Neural cell (in vitro differentiated cells): ENCODE measurements around the gene C11orf21. TPM values are rescaled to one million over a fixed set of nuclear protein-coding genes. Genes with fewer than 3 reads are reported as not detected.

Experiments
- H2AFZ ChIP-seq: fragments of 200-600, 300-800 bp; sonication (generic), shearing (Covaris generic); 2 replicates; pipeline ENCODE4 v1.6.0; 2014; ENCODE audit warnings: low read depth, mild to moderate bottlenecking, antibody characterized with exemption, low read length, moderate library complexity
- H3F3A ChIP-seq: fragments of 200-600 bp; shearing (Covaris generic); 2 replicates; pipeline ENCODE4 v1.6.1; 2016; ENCODE audit warnings: mild to moderate bottlenecking, moderate library complexity, mixed read lengths, antibody characterized with exemption, low read length; ENCODE audit not compliant: insufficient read depth, poor library complexity, severe bottlenecking
- H3K27ac ChIP-seq: fragments of 200-600, 300-800 bp; sonication (generic), shearing (Covaris generic); 2 replicates; pipeline ENCODE4 v1.5.1; 2014; ENCODE audit warnings: mild to moderate bottlenecking, low read length, moderate library complexity
- H3K27me3 ChIP-seq: fragments of 300-800, 200-600 bp; sonication (generic), shearing (Covaris generic); 2 replicates; pipeline ENCODE4 v1.6.0; 2014; ENCODE audit warnings: mild to moderate bottlenecking, low read depth, low read length, moderate library complexity; ENCODE audit not compliant: insufficient read depth
- H3K36me3 ChIP-seq: fragments of 300-800, 200-600 bp; sonication (generic), shearing (Covaris generic); 2 replicates; pipeline ENCODE4 v1.5.1; 2014; ENCODE audit warnings: mild to moderate bottlenecking, antibody characterized with exemption, low read length, moderate library complexity; ENCODE audit not compliant: insufficient read depth
- H3K4me2 ChIP-seq: fragments of 300-800, 200-600 bp; sonication (generic), shearing (Covaris generic); 2 replicates; pipeline ENCODE4 v1.6.0; 2014; ENCODE audit warnings: mild to moderate bottlenecking, low read length
- H3K4me3 ChIP-seq: fragments of 300-800, 200-600 bp; sonication (generic), shearing (Covaris generic); 2 replicates; pipeline ENCODE4 v1.5.1; 2014; ENCODE audit warnings: mild to moderate bottlenecking, low read length, moderate library complexity
- H3K79me2 ChIP-seq: fragments of 200-600 bp; shearing (Covaris generic); replicated peaks from 2 replicates; pipeline ENCODE4 v1.6.0; 2014; ENCODE audit warnings: mild to moderate bottlenecking, low read length, moderate library complexity; ENCODE audit not compliant: insufficient read depth
- H3K9ac ChIP-seq: fragments of 300-800, 200-600 bp; sonication (generic), shearing (Covaris generic); 2 replicates; pipeline ENCODE4 v1.6.1; 2016; ENCODE audit warnings: mild to moderate bottlenecking, low read length, mixed read lengths
- H3K9me2 ChIP-seq: fragments of 200-600 bp; shearing (Covaris generic); 2 replicates; pipeline ENCODE4 v1.6.1; 2016; ENCODE audit warnings: mild to moderate bottlenecking, low read length, mixed read lengths; ENCODE audit not compliant: insufficient read depth
- H3K9me3 ChIP-seq: fragments of 200-600, 300-800 bp; sonication (generic), shearing (Covaris generic); 2 replicates; pipeline ENCODE4 v1.6.1; 2016; ENCODE audit warnings: mild to moderate bottlenecking, mixed run types, low read length, moderate library complexity, mixed read lengths
- H4K20me1 ChIP-seq: fragments of 200-600 bp; shearing (Covaris generic); 2 replicates; pipeline ENCODE4 v1.6.1; 2016; ENCODE audit warnings: mild to moderate bottlenecking, mixed run types; ENCODE audit not compliant: insufficient read depth
- CTCF ChIP-seq: fragments of 450-650 bp; IDR thresholded peaks from 2 replicates; pipeline ENCODE4 v1.5.1; 2014; ENCODE audit warnings: antibody characterized with exemption, mild to moderate bottlenecking, moderate library complexity; ENCODE audit not compliant: poor library complexity, severe bottlenecking
- EP300 ChIP-seq: fragments of 450-650 bp; conservative IDR thresholded peaks from 2 replicates; pipeline ENCODE4 v1.6.1; 2014; ENCODE audit warnings: antibody characterized with exemption, mild to moderate bottlenecking, moderate library complexity; ENCODE audit not compliant: poor library complexity, severe bottlenecking
- EZH2 ChIP-seq: fragments of 200-600, 300-800 bp; shearing (Covaris generic), sonication (generic); IDR thresholded peaks from 2 replicates; pipeline ENCODE4 v1.6.1; 2014; ENCODE audit warnings: antibody characterized with exemption, low read length, borderline replicate concordance, mild to moderate bottlenecking; ENCODE audit not compliant: insufficient read depth, poor library complexity, severe bottlenecking
- MXI1 ChIP-seq: fragments of 450-650 bp; conservative IDR thresholded peaks from 2 replicates; pipeline ENCODE4 v1.6.1; 2014; ENCODE audit warnings: antibody characterized with exemption, mild to moderate bottlenecking; ENCODE audit not compliant: poor library complexity, severe bottlenecking
- POLR2AphosphoS5 ChIP-seq: IDR thresholded peaks from 2 replicates; pipeline ENCODE4 v1.6.1; 2012
- RAD21 ChIP-seq: fragments of 450-650 bp; conservative IDR thresholded peaks from 2 replicates; pipeline ENCODE4 v1.6.1; 2014; ENCODE audit warnings: antibody characterized with exemption, mild to moderate bottlenecking, moderate library complexity
- REST ChIP-seq: IDR thresholded peaks from 2 replicates; pipeline ENCODE4 v1.6.1; 2012; ENCODE audit warnings: borderline replicate concordance
- SMC3 ChIP-seq: fragments of 450-650 bp; conservative IDR thresholded peaks from 2 replicates; pipeline ENCODE4 v1.6.1; 2014; ENCODE audit warnings: antibody characterized with exemption, mild to moderate bottlenecking, moderate library complexity; ENCODE audit not compliant: poor library complexity
- TAF1 ChIP-seq: IDR thresholded peaks from 2 replicates; pipeline ENCODE4 v1.6.1; 2012; ENCODE audit warnings: low read depth
- polyA plus RNA-seq: library from polyadenylated mRNA; depleted of rRNA; stranded (reverse); fragments of >200 nt; gene quantifications from 2 replicates; pipeline ENCODE4 v1.2.3, GENCODE V29; 2014

Gene C11orf21
- polyA plus RNA-seq, 1 donor from 2014 or later, result not detected

DNA sequence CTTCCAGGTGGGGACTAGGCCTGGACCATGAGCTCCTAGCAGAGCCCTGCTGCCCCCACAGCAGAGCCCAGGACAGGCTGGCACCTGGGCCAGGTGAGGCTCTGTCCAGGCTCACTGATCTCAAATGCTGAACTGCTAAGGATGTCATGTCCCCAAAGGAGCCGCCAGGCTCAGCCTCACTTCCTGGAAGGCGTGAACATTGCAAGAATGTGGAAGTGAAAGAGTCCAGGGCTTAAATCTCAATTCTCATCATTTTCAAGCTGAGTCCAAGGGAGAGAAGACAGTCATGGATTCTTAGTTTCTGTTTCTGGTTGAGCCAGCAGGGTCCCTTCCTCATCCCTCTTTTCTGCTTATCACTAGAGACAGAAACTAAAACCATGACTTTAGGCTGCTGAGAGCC, 36.3 kb downstream of the C11orf21 start:
- peaks cover 30% of the 10 kb centered on the region for H3K27me3 ChIP-seq
- TF ChIP-seq SMC3 (no peak), TAF1 (no peak), EZH2 (no peak), REST (no peak), RAD21 (no peak), CTCF (no peak), POLR2AphosphoS5 (no peak)

GRCh38 chr11:2264366-2265053, 37.2 kb downstream of the C11orf21 start:
- H3K4me3 ChIP-seq, result no peak overlapping the region
- H3K79me2 ChIP-seq, result no peaks in the 10 kb centered on the region
- H2AFZ ChIP-seq, result no peak overlapping the region
- no peaks in the 10 kb centered on the region for H3K36me3 ChIP-seq
- H3K9me2 ChIP-seq, result no peaks in the 10 kb centered on the region
- H4K20me1 ChIP-seq, result no peaks in the 10 kb centered on the region
- no peak overlapping the region for H3K9ac ChIP-seq
- H3K9me3 ChIP-seq, result no peaks in the 10 kb centered on the region
- no peak overlapping the region for H3K27ac ChIP-seq
- TF ChIP-seq RAD21 (no peak), EZH2 (no peak), TAF1 (no peak), EP300 (no peak), REST (no peak), MXI1 (no peak), SMC3 (no peak), CTCF (no peak), POLR2AphosphoS5 (no peak)
- no peak overlapping the region for H3K4me2 ChIP-seq
- peaks cover 24% of the 10 kb centered on the region for H3K27me3 ChIP-seq
- H3F3A ChIP-seq, result no peaks in the 10 kb centered on the region

More for the DNA sequence above, 36.3 kb downstream of the C11orf21 start:
- H3K9ac ChIP-seq, result no peak overlapping the region
- H3K36me3 ChIP-seq, result no peaks in the 10 kb centered on the region
- H3K4me3 ChIP-seq, result no peak overlapping the region
- no peak overlapping the region for H2AFZ ChIP-seq
- no peak overlapping the region for H3K27ac ChIP-seq
- no peak overlapping the region for H3K4me2 ChIP-seq
- no peaks in the 10 kb centered on the region for H3F3A ChIP-seq
- H3K79me2 ChIP-seq, result no peaks in the 10 kb centered on the region
- no peaks in the 10 kb centered on the region for H4K20me1 ChIP-seq
- H3K9me3 ChIP-seq, result no peaks in the 10 kb centered on the region
- no peaks in the 10 kb centered on the region for H3K9me2 ChIP-seq
